ENCODE results near the gene EDNRA. TPM values are rescaled to one million over a fixed set of nuclear protein-coding genes. Genes with fewer than 3 reads are reported as not detected.

The EDNRA gene
- total RNA-seq, 4 donors from 2014 or later, result 2.5 to 8.8 (median 6.1) TPM

DNA sequence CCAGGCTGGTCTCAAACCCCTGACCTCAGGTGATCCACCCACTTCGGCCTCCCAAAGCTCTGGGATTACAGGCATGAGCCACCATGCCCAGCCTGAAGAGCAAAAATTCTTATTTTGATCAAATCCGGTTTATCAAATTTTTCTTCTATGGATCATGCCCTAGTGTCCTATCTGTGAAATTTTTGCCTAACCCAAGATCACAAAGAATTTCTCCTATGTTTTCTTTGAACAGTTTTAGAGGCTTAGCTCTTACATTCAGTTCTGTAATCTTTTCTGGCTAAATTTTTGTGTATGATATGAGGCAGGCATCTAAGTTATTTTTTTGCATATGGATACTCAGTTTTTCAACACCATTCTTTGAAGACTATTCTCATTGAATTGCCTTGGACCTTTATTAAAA is 27.4 kb downstream of the EDNRA start:
- DNase-seq, result no peak
- H3K4me1 ChIP-seq, result no peaks in the 10 kb centered on the region
- 78 to 79% methylated on average over 2 of the region's 2 CpGs for WGBS, 2 donors
- no peaks in the 10 kb centered on the region for H3K36me3 ChIP-seq
- TF ChIP-seq POLR2A (IDR thresholded peaks at IDR 0.05), result no peak
- TF ChIP-seq, protein P1, sequence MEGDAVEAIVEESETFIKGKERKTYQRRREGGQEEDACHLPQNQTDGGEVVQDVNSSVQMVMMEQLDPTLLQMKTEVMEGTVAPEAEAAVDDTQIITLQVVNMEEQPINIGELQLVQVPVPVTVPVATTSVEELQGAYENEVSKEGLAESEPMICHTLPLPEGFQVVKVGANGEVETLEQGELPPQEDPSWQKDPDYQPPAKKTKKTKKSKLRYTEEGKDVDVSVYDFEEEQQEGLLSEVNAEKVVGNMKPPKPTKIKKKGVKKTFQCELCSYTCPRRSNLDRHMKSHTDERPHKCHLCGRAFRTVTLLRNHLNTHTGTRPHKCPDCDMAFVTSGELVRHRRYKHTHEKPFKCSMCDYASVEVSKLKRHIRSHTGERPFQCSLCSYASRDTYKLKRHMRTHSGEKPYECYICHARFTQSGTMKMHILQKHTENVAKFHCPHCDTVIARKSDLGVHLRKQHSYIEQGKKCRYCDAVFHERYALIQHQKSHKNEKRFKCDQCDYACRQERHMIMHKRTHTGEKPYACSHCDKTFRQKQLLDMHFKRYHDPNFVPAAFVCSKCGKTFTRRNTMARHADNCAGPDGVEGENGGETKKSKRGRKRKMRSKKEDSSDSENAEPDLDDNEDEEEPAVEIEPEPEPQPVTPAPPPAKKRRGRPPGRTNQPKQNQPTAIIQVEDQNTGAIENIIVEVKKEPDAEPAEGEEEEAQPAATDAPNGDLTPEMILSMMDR (IDR thresholded peaks at IDR 0.05), result no peak
- H3K27me3 ChIP-seq, result no peaks in the 10 kb centered on the region
- H3K9me3 ChIP-seq, result no peaks in the 10 kb centered on the region
- intact Hi-C loops (cut with DNase I), result no loop called here
- no peak overlapping the region for H3K4me3 ChIP-seq
- no peak overlapping the region for H3K27ac ChIP-seq

DNA sequence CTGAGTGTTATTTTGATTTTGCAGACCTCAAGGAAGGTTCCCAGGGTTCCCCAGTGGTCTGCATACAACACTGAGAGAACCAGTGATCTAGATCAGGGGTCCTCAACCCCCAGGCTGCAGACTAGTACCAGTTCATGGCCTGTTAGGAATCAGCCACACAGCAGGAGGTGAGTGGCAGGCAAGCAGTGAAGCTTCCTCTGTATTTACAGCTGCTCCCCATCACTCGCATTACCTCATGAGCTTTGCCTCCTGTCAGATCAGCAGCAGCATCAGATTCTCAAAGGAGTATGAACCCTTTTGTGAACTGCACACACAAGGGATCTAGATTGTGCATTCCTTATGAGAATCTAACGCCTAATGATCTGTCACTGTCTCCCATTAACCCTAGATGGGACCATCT is 28.5 kb downstream of the EDNRA start:
- no peak for DNase-seq
- intact Hi-C loops (cut with DNase I), result no loop called here
- H3K9me3 ChIP-seq, result no peaks in the 10 kb centered on the region
- TF ChIP-seq POLR2A (IDR thresholded peaks at IDR 0.05), result no peak
- TF ChIP-seq, protein P1 (IDR thresholded peaks at IDR 0.05), result no peak
- H3K36me3 ChIP-seq, result no peaks in the 10 kb centered on the region
- no peak overlapping the region for H3K4me3 ChIP-seq
- no peaks in the 10 kb centered on the region for H3K27me3 ChIP-seq
- H3K27ac ChIP-seq, result no peak overlapping the region
- H3K4me1 ChIP-seq, result no peaks in the 10 kb centered on the region
- WGBS, 2 donors, result 82 to 100% methylated on average over 1 to 2 of the region's 2 CpGs

DNA sequence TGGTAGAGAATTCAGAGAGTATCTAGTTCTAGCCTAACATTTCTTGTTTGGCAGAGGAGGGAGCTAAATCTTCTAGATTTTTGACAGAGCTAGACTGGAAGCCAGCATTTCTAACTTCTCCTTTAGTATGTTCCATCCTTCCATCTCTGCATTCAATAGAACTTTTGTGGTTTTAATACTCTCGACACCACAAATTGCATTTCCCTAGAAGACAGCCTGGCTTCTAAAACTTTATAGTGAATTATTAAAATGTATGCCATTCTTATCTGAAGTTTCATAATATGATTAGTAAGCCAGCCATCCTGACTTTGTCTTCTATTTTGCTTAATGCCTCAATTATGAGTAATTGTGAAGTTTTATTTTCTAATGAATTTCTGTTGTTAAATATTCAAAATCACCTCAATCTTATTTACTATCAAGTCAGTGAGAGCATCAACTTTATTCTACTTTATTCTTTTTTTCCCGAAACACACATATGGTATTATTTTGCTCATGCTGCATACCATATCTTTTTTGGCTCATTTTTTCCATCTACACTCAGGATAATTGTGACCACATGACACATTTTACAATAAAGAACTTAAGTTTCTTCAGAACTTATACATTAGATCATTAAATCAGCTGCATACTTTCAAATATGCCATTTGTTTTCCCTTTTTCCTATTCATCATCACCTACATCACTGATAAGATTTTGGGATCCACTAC is 30.2 kb downstream of the EDNRA start:
- Histone ChIP-seq H3K27me3 (no peaks in the 10 kb centered on the region), H3K9me3 (no peaks in the 10 kb centered on the region), H3K27ac (no peak overlapping the region), H3K36me3 (no peaks in the 10 kb centered on the region), H3K4me3 (no peak overlapping the region), H3K4me1 (no peaks in the 10 kb centered on the region)
- no peak for DNase-seq
- TF ChIP-seq, protein P1 (IDR thresholded peaks at IDR 0.05), result no peak
- TF ChIP-seq POLR2A (IDR thresholded peaks at IDR 0.05), result no peak
- intact Hi-C loops (cut with DNase I), result no loop called here
- 70 to 87% methylated on average over 2 of the region's 2 CpGs for WGBS, 2 donors

DNA sequence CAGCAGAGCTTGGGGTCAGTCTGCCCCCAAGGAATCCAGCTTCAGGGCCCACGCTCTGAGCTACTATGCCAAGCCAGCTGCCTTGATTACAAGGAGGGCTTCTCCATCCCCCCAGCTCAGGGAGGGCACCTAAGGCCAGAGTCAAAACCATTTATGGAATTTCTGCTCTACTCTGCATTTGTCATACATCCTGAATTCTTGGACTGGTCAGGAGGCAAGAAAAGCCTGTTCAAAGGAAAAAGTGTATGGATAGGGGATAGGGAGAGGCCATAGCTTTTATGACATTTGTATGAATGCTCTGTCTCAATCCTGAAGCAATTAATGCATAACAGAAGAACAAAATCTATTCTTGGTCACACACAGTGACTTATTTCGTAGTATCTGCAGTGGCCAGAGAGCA is 32.2 kb downstream of the EDNRA start:
- no peaks in the 10 kb centered on the region for H3K4me1 ChIP-seq

DNA sequence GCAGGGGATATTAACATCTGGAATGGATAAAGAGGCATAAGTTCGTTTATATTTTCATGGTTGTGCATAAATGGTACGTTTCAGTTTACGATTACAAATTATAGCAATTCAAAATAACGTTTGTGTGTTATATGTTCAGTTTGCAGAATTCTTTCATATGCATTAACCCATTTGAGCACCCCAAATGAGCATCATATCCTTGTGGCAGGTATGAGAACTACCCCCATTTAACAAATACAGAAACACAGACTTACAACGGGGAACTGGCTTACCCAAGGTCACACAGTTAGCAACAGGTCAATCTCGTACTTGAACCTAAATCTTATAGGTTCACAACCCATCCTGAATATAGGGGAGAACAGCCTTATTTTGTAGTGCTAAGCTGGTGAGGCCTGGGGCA is 33.1 kb downstream of the EDNRA start:
- WGBS, 2 donors, result 67 to 78% methylated on average over 6 of the region's 6 CpGs
- no peaks in the 10 kb centered on the region for H3K9me3 ChIP-seq
- no peaks in the 10 kb centered on the region for H3K27me3 ChIP-seq
- intact Hi-C loops (cut with DNase I), result no loop called here
- H3K4me1 ChIP-seq, result no peaks in the 10 kb centered on the region
- no peaks in the 10 kb centered on the region for H3K36me3 ChIP-seq
- DNase-seq, result no peak
- no peak overlapping the region for H3K4me3 ChIP-seq
- TF ChIP-seq, protein P1 (IDR thresholded peaks at IDR 0.05), result no peak
- no peak for TF ChIP-seq POLR2A (IDR thresholded peaks at IDR 0.05)
- no peak overlapping the region for H3K27ac ChIP-seq

More for the DNA sequence above, 32.2 kb downstream of the EDNRA start:
- WGBS, 2 donors, result 76 to 92% methylated on average over 1 to 2 of the region's 2 CpGs
- no peaks in the 10 kb centered on the region for H3K36me3 ChIP-seq
- DNase-seq, result no peak
- H3K27ac ChIP-seq, result no peak overlapping the region
- intact Hi-C loops (cut with DNase I), result no loop called here
- TF ChIP-seq, protein P1 (IDR thresholded peaks at IDR 0.05), result no peak
- TF ChIP-seq POLR2A (IDR thresholded peaks at IDR 0.05), result no peak
- no peaks in the 10 kb centered on the region for H3K9me3 ChIP-seq
- H3K4me3 ChIP-seq, result no peak overlapping the region
- H3K27me3 ChIP-seq, result no peaks in the 10 kb centered on the region

Measured in esophagus squamous epithelium (tissue), 5 donors.